Neuronal stem cell (in vitro differentiated cells): ENCODE data around the gene KRTAP4-7.
"Not testable (repeated sequence)": the region's sequence is repeated elsewhere in the genome, so short reads cannot be mapped to it uniquely, and the experiment has no call there.

Experiments
- DNase-seq: peaks from one replicate; pipeline ENCODE4 v3.0.0-alpha.2; 2013; ENCODE audit warnings: low spot score
- H2AFZ ChIP-seq: one replicate; pipeline ENCODE4 v1.6.1; 2013; ENCODE audit warnings: mild to moderate bottlenecking, low read length, inconsistent platforms
- H2AK5ac ChIP-seq: 2 replicates; pipeline ENCODE4 v1.6.1; 2013; ENCODE audit warnings: low read depth, mild to moderate bottlenecking, inconsistent platforms, low read length, moderate library complexity, mixed read lengths
- H2BK120ac ChIP-seq: 2 replicates; pipeline ENCODE4 v1.6.1; 2013; ENCODE audit warnings: low read depth, mild to moderate bottlenecking, inconsistent platforms, low read length, moderate library complexity, mixed read lengths
- H2BK12ac ChIP-seq: one replicate; pipeline ENCODE4 v1.6.1; 2013; ENCODE audit warnings: low read length, inconsistent platforms
- H2BK15ac ChIP-seq: 2 replicates; pipeline ENCODE4 v1.6.1; 2013; ENCODE audit warnings: mild to moderate bottlenecking, low read length, inconsistent platforms, mixed read lengths
- H2BK5ac ChIP-seq: one replicate; pipeline ENCODE4 v1.6.1; 2013; ENCODE audit warnings: inconsistent platforms, mild to moderate bottlenecking, low read length, moderate library complexity
- H3K14ac ChIP-seq: one replicate; pipeline ENCODE4 v1.6.1; 2013; ENCODE audit warnings: low read length, inconsistent platforms
- H3K18ac ChIP-seq: 2 replicates; pipeline ENCODE4 v1.6.1; 2013; ENCODE audit warnings: low read length, inconsistent platforms
- H3K23ac ChIP-seq: 2 replicates; pipeline ENCODE4 v1.6.1; 2013; ENCODE audit warnings: low read depth, mild to moderate bottlenecking, mixed read lengths, low read length, inconsistent platforms; ENCODE audit not compliant: poor library complexity
- H3K27ac ChIP-seq: replicated peaks from 3 replicates; pipeline ENCODE4 v1.5.1; 2013; ENCODE audit warnings: low read length, inconsistent platforms
- H3K27me3 ChIP-seq, 3 experiments: 2 replicates each; pipeline ENCODE4 v1.6.1; 2013; ENCODE audit warnings: low read length in 3 of 3, mild to moderate bottlenecking in 2 of 3, inconsistent platforms in 1 of 3, low read depth in 1 of 3, mixed read lengths in 1 of 3, moderate library complexity in 1 of 3; ENCODE audit not compliant: control insufficient read depth in 3 of 3, insufficient read depth in 3 of 3
- H3K36me3 ChIP-seq, 2 donors: replicated peaks in 1 of 2; 2 replicates each; pipeline ENCODE4 v1.6.1; 2013; ENCODE audit warnings: low read length in 2 of 2; ENCODE audit not compliant: control insufficient read depth in 2 of 2, insufficient read depth in 2 of 2
- H3K4ac ChIP-seq: 2 replicates; pipeline ENCODE4 v1.6.1; 2013; ENCODE audit warnings: inconsistent platforms, mild to moderate bottlenecking, low read length, moderate library complexity
- H3K4me1 ChIP-seq, 2 donors: 1 replicate in 1 of 2; 2 replicates in 1 of 2; pipeline ENCODE4 v1.6.1; 2013; ENCODE audit warnings: low read length in 2 of 2, low read depth in 1 of 2; ENCODE audit not compliant: control insufficient read depth in 2 of 2, insufficient read depth in 1 of 2
- H3K4me2 ChIP-seq: one replicate; pipeline ENCODE4 v1.6.1; 2013; ENCODE audit warnings: mild to moderate bottlenecking, low read length, inconsistent platforms; ENCODE audit not compliant: insufficient read depth, poor library complexity, severe bottlenecking
- H3K4me3 ChIP-seq, 2 donors: 2 replicates each; pipeline ENCODE4 v1.5.1; 2013; ENCODE audit warnings: low read length in 2 of 2, mild to moderate bottlenecking in 2 of 2, inconsistent platforms in 1 of 2, moderate library complexity in 1 of 2
- H3K79me1 ChIP-seq: one replicate; pipeline ENCODE4 v1.6.1; 2013; ENCODE audit warnings: low read depth, mild to moderate bottlenecking, inconsistent platforms, low read length, moderate library complexity
- H3K9ac ChIP-seq: one replicate; pipeline ENCODE4 v1.6.1; 2013; ENCODE audit warnings: mild to moderate bottlenecking, low read depth, low read length, inconsistent platforms; ENCODE audit not compliant: poor library complexity
- H3K9me3 ChIP-seq, 2 donors: replicated peaks in 1 of 2; 2 replicates each; pipeline versions ENCODE3 to v1.6.1; 2013; ENCODE audit warnings: low read length in 2 of 2, mild to moderate bottlenecking in 2 of 2, inconsistent platforms in 1 of 2, low read depth in 1 of 2, mixed read lengths in 1 of 2, moderate library complexity in 1 of 2; ENCODE audit not compliant: control insufficient read depth in 2 of 2, insufficient read depth in 1 of 2
- H4K8ac ChIP-seq: one replicate; pipeline ENCODE4 v1.6.1; 2013; ENCODE audit warnings: low read depth, mild to moderate bottlenecking, inconsistent platforms, low read length, moderate library complexity
- H4K91ac ChIP-seq: one replicate; pipeline ENCODE4 v1.6.1; 2013; ENCODE audit warnings: low read length, low read depth, mild to moderate bottlenecking, inconsistent platforms; ENCODE audit not compliant: poor library complexity
- WGBS, 2 donors: extraction: QIAGEN DNeasy Blood & Tissue Kit; methylation state at CpG; one replicate each; pipeline ENCODE4 v1.1.7; 2013; ENCODE audit warnings: missing lambda C conversion rate in 2 of 2, mixed read lengths in 1 of 2; ENCODE audit not compliant: insufficient read length in 2 of 2, insufficient replicate concordance in 1 of 2; ENCODE audit errors: extremely low coverage in 2 of 2; 5-methylcytosine and 5-hydroxymethylcytosine counted together

Gene KRTAP4-7

DNA sequence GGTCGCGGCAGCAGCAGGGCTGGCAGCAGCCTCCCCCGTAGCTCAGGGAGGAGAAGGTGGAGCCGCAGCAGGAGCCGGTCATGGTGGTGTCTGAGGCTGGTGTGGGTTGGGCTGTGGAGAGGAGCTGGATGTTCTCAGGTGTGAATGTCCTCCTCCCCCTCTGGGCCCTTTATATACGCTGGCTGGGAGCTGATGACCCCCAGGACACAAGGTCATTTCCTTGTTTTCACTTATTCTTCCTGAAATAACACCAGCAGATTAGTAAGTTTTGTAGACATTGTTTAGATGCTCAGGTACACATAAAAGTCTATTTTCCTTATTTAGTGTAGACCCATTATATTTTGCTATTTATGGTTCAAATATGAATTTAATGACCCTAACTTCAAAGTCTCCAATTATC is 28.8 kb upstream of the KRTAP4-7 start, which contains the start of gene KRTAP2-2:
Gene KRTAP2-2, minus strand, starts transcription at position 101 of the 400 bp plus-strand sequence. Its CDS starts 19 bp downstream, at position 82.
- H2BK120ac ChIP-seq, H3K9ac ChIP-seq, H3K27me3 ChIP-seq, H3K4ac ChIP-seq, H2BK12ac ChIP-seq, H3K36me3 ChIP-seq, H3K18ac ChIP-seq, H3K4me2 ChIP-seq, H3K79me1 ChIP-seq, H3K4me1 ChIP-seq, H2AFZ ChIP-seq, H3K14ac ChIP-seq, H2BK5ac ChIP-seq, H3K4me3 ChIP-seq, H3K27ac ChIP-seq, H3K23ac ChIP-seq, H3K9me3 ChIP-seq, H4K91ac ChIP-seq, DNase-seq, H2BK15ac ChIP-seq, H2AK5ac ChIP-seq, H4K8ac ChIP-seq: not testable (repeated sequence)
- WGBS, 2 donors = no CpG with 5 or more reads among the region's 6 CpGs

DNA sequence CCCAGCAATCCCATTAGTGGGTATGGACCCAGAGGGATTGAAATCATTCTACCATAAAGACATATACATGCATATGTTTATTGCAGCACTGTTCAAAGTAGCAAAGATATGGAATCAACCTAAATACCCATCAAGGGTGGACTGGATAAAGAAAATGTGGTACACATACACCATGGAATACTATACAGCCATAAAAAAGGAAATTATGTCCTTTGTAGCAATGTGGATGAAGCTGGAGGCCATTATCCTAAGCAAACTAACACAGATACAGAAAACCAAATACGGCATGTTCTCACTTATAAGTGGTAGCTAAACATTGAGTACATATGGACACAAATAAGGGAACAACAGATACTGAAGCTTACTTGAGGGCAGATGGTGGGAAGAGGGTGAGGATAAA is 26.4 kb upstream of the KRTAP4-7 start:
- Histone ChIP-seq H2BK12ac (no peak overlapping the region), H3K79me1 (no peaks in the 10 kb centered on the region), H4K91ac (no peak overlapping the region), H3K4me3 (no peak overlapping the region), H3K36me3 (no peaks in the 10 kb centered on the region), H3K9ac (no peak overlapping the region), H3K4me1 (peaks cover 0 to 2% of the 10 kb centered on the region in 2 donors), H3K23ac (no peak overlapping the region), H2AFZ (no peak overlapping the region), H3K27ac (no peak overlapping the region), H2BK120ac (no peak overlapping the region), H3K4ac (no peak overlapping the region), H2BK15ac (no peak overlapping the region), H2BK5ac (no peak overlapping the region), H3K27me3 (no peaks in the 10 kb centered on the region), H3K18ac (no peak overlapping the region), H2AK5ac (no peak overlapping the region), H3K14ac (no peak overlapping the region), H3K4me2 (no peak overlapping the region), H3K9me3 (peaks cover 0 to 2% of the 10 kb centered on the region in 2 donors), H4K8ac (no peak overlapping the region)
- no peak for DNase-seq
- WGBS, 2 donors = no CpG with 5 or more reads among the region's 1 CpG

DNA sequence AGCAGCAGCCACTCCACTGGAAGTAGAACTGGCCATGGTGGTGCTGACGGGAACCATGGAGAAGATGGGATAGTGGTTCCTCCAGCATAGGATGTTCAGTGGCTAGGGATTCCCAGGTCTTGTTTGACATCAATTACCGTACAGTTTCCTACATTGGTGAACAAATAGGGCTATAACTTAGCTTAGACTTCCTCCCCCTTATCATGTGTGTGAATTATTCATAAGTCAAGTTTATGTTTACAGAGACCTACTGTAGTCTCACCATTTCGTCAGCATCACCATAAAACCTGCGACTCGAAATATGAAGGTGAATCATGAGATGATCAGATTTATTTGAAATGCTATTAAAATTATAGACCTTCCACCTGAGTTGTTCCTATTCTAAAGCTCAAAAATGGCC is 25.2 kb upstream of the KRTAP4-7 start:
- H3K4ac ChIP-seq = no peak overlapping the region
- no peak overlapping the region for H2BK12ac ChIP-seq
- no peak overlapping the region for H3K4me3 ChIP-seq
- peaks cover 0 to 2% of the 10 kb centered on the region in 2 donors for H3K4me1 ChIP-seq
- H3K36me3 ChIP-seq = no peaks in the 10 kb centered on the region
- no peak overlapping the region for H3K14ac ChIP-seq
- no peaks in the 10 kb centered on the region for H3K27me3 ChIP-seq
- H3K4me2 ChIP-seq = no peak overlapping the region
- H3K9ac ChIP-seq = no peak overlapping the region
- H4K8ac ChIP-seq = no peak overlapping the region
- H2BK15ac ChIP-seq = no peak overlapping the region
- no peak overlapping the region for H2AFZ ChIP-seq
- no peak for DNase-seq
- no peak overlapping the region for H4K91ac ChIP-seq
- H2BK120ac ChIP-seq = no peak overlapping the region
- H3K18ac ChIP-seq = no peak overlapping the region
- no peaks in the 10 kb centered on the region for H3K79me1 ChIP-seq
- peaks cover 0 to 2% of the 10 kb centered on the region in 2 donors for H3K9me3 ChIP-seq
- no peak overlapping the region for H3K27ac ChIP-seq
- no peak overlapping the region for H2BK5ac ChIP-seq
- no peak overlapping the region for H2AK5ac ChIP-seq
- no peak overlapping the region for H3K23ac ChIP-seq
- no CpG with 5 or more reads among the region's 5 CpGs for WGBS, 2 donors

DNA sequence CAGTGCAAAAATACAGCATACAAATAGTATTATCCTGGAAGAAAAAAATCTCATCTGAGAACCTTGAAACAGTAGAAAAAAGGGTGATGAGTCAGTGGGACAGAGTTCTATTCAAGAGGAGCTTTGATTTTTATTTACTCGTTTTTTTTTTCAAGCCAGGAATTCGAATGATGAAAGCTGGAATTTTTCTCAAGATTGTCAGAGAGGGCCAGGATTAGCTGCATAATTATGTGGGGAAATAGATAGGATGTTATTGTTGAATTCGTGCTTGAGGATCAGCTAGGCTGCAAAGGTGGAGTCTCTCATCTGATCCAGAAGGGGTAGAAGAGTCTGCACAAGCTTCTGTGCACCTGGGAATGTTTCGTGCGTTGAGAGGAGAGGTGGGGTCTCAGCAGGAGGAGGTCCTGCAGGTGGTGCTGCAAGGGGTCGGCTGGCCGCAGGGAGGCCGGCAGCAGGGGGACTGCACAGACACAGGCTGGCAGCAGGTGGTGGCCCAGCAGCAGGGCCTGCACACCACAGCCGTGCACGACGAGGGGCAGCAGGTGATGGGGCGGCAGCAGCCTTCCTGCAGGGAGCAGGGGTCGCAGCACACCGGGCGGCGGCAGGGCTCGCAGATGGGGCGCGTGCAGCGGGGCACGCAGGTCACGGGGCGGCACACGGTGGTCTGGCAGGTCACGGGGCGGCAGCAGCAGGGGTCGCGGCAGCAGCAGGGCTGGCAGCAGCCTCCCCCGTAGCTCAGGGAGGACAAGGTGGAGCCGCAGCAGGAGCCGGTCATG is 24.5 kb upstream of the KRTAP4-7 start:
- not testable (repeated sequence) for H3K36me3 ChIP-seq, H2AFZ ChIP-seq, H3K14ac ChIP-seq, DNase-seq, H2BK5ac ChIP-seq, H4K91ac ChIP-seq, H3K79me1 ChIP-seq, H3K4ac ChIP-seq, H3K18ac ChIP-seq, H3K27me3 ChIP-seq, H3K4me1 ChIP-seq, H2BK15ac ChIP-seq, H2AK5ac ChIP-seq, H3K4me2 ChIP-seq, H3K9me3 ChIP-seq, H3K4me3 ChIP-seq, H4K8ac ChIP-seq, H3K27ac ChIP-seq, H3K23ac ChIP-seq, H3K9ac ChIP-seq, H2BK120ac ChIP-seq, H2BK12ac ChIP-seq
- no CpG with 5 or more reads among the region's 31 CpGs for WGBS, 2 donors
